B cell (primary cell): ENCODE data around the gene KRTAP12-2. TPM values are rescaled to one million over a fixed set of nuclear protein-coding genes. Genes with fewer than 3 reads are reported as not detected.

Source experiments
- ATAC-seq: fragments of 200-7000 bp; cut with Tn5 transposase; one replicate; pipeline ENCODE4 v1.10.0; 2021; ENCODE audit warnings: low read depth, mild to moderate bottlenecking, moderate number of reproducible peaks, moderate library complexity
- CTCF ChIA-PET: fragments of 350-600 bp; sonication (Branson Sonifier 250); formaldehyde crosslinking; loops from one replicate; lab custom pipeline; 2021; ENCODE audit warnings: antibody characterized with exemption, inconsistent platforms; lab: Charles Lee
- POLR2A ChIA-PET: fragments of 350-600 bp; sonication (Branson Sonifier 250); formaldehyde crosslinking; loops from one replicate; lab custom pipeline; 2021; ENCODE audit warnings: antibody characterized with exemption; lab: Charles Lee
- DNase-seq: peaks from one replicate; pipeline ENCODE4 v3.0.0; 2013
- H2AFZ ChIP-seq: 2 replicates; pipeline ENCODE4 v1.6.1; 2012; ENCODE audit warnings: mild to moderate bottlenecking, low read depth, low read length; ENCODE audit not compliant: insufficient read depth, poor library complexity, severe bottlenecking
- H3K27ac ChIP-seq, 2 donors: 1 replicate in 1 of 2; 2 replicates in 1 of 2; pipeline ENCODE4 v1.5.1; 2012 to 2013; ENCODE audit warnings: low read length in 2 of 2, mild to moderate bottlenecking in 2 of 2, moderate library complexity in 1 of 2
- H3K27me3 ChIP-seq, 4 experiments: fragments of 200-600 bp in 1 of 4; sonication (generic) in 1 of 4; replicated peaks in 1 of 4; 1 replicate in 2 of 4; 2 replicates in 2 of 4; pipeline versions ENCODE4 v1.6.1 to v1.7.0; 2013 to 2016; ENCODE audit warnings: low read length in 3 of 4, mild to moderate bottlenecking in 2 of 4, mixed read lengths in 1 of 4, moderate library complexity in 1 of 4; ENCODE audit not compliant: insufficient read depth in 4 of 4, control insufficient read depth in 3 of 4; ENCODE audit errors: control extremely low read depth in 1 of 4
- H3K36me3 ChIP-seq, 2 experiments: replicated peaks in 1 of 2; 1 replicate in 1 of 2; 2 replicates in 1 of 2; pipeline versions ENCODE4 v1.6.1 to v1.7.1; 2013; ENCODE audit warnings: low read length in 1 of 2; ENCODE audit not compliant: insufficient read depth in 2 of 2, control insufficient read depth in 1 of 2; ENCODE audit errors: control extremely low read depth in 1 of 2, extremely low read depth in 1 of 2
- H3K4me1 ChIP-seq, 2 donors: fragments of 200-600 bp in 1 of 2; sonication (generic) in 1 of 2; 1 replicate in 1 of 2; 2 replicates in 1 of 2; pipeline versions ENCODE4 v1.5.1 to v1.6.1; 2013 to 2017; ENCODE audit warnings: low read length in 2 of 2; ENCODE audit not compliant: control insufficient read depth in 2 of 2, insufficient read depth in 2 of 2
- H3K4me2 ChIP-seq: replicated peaks from 2 replicates; pipeline ENCODE3; 2012; ENCODE audit warnings: mild to moderate bottlenecking, low read depth, low read length; ENCODE audit not compliant: poor library complexity, severe bottlenecking
- H3K4me3 ChIP-seq, 5 experiments: fragments of 200-600 bp in 1 of 5; sonication (generic) in 1 of 5; 1 replicate in 3 of 5; 2 replicates in 2 of 5; pipeline versions ENCODE4 v1.5.1 to v1.7.0; 2011 to 2016; ENCODE audit warnings: low read length in 4 of 5, mild to moderate bottlenecking in 4 of 5, low read depth in 2 of 5, control low read depth in 1 of 5, moderate library complexity in 1 of 5; ENCODE audit not compliant: insufficient read depth in 1 of 5; ENCODE audit errors: control extremely low read depth in 1 of 5, extremely low read depth in 1 of 5
- H3K79me2 ChIP-seq: fragments of 200-600 bp; sonication (generic); one replicate; pipeline ENCODE4 v1.6.0; 2016; ENCODE audit warnings: low read length; ENCODE audit not compliant: control insufficient read depth, insufficient read depth
- H3K9ac ChIP-seq: fragments of 200-600 bp; sonication (generic); 2 replicates; pipeline ENCODE4 v1.6.1; 2017; ENCODE audit warnings: mild to moderate bottlenecking, low read length, moderate library complexity
- H3K9me3 ChIP-seq, 3 donors: one replicate each; pipeline versions ENCODE4 v1.6.1 to v1.7.1; 2013; ENCODE audit warnings: low read length in 2 of 3; ENCODE audit not compliant: control insufficient read depth in 2 of 3, insufficient read depth in 1 of 3; ENCODE audit errors: control extremely low read depth in 1 of 3
- H4K20me1 ChIP-seq: 2 replicates; pipeline ENCODE4 v1.6.0; 2012; ENCODE audit warnings: mild to moderate bottlenecking, low read length; ENCODE audit not compliant: insufficient read depth, control insufficient read depth, poor library complexity, severe bottlenecking
- H3K27ac Mint-ChIP-seq: one replicate; pipeline ENCODE4 v1.8.0; 2021; ENCODE audit warnings: mixed read lengths
- H3K27me3 Mint-ChIP-seq: one replicate; pipeline ENCODE4 v1.8.0; 2021; ENCODE audit warnings: mixed read lengths
- H3K4me1 Mint-ChIP-seq: one replicate; pipeline ENCODE4 v1.8.0; 2021; ENCODE audit warnings: mixed read lengths
- H3K4me3 Mint-ChIP-seq: one replicate; pipeline ENCODE4 v1.8.0; 2021; ENCODE audit warnings: mixed read lengths
- H3K9me3 Mint-ChIP-seq: one replicate; pipeline ENCODE4 v1.8.0; 2022; ENCODE audit warnings: mixed read lengths; ENCODE audit not compliant: insufficient read depth
- EZH2 ChIP-seq: IDR thresholded peaks from 2 replicates; pipeline ENCODE4 v1.6.1; 2012; ENCODE audit warnings: borderline replicate concordance, low read depth, mild to moderate bottlenecking, moderate library complexity, low read length; ENCODE audit not compliant: insufficient read depth, poor library complexity, severe bottlenecking
- WGBS: methylation state at CpG from one replicate; pipeline ENCODE4 v1.1.5; 2013; ENCODE audit warnings: missing lambda C conversion rate; ENCODE audit not compliant: insufficient coverage; 5-methylcytosine and 5-hydroxymethylcytosine counted together
- intact Hi-C: fragments of 100-400 bp; cut with micrococcal nuclease; formaldehyde crosslinking; loops from one replicate; pipeline ENCODE4 v1.10.0; 2022
- polyA plus RNA-seq: library from polyadenylated mRNA; depleted of rRNA; stranded (reverse); fragments of >200 nt; gene quantifications from 2 replicates; pipeline ENCODE4 v1.2.3, GENCODE V29; 2012
- total RNA-seq, 2 donors: library from RNA; stranded (reverse); fragments of 120-200 nt in 1 of 2; gene quantifications; 1 replicate in 1 of 2; 2 replicates in 1 of 2; pipeline versions ENCODE4 v1.2.3 to v1.2.4, GENCODE V29; 2013 to 2022
- TF ChIP-seq, protein P1 (sequence below): fragments of 200-600 bp; IDR thresholded peaks from one replicate; pipeline ENCODE4 v1.8.0; 2022; ENCODE audit warnings: antibody characterized with exemption, mild to moderate bottlenecking

Gene KRTAP12-2
- total and polyA plus RNA-seq, 2 donors (not counting 1 experiment from before 2014, with no cell fraction given), result not detected

GRCh38 chr21:44681152-44681551, 14.4 kb upstream of the KRTAP12-2 start:
- H3K27me3 Mint-ChIP-seq, result peaks cover 50% of the 10 kb centered on the region

DNA sequence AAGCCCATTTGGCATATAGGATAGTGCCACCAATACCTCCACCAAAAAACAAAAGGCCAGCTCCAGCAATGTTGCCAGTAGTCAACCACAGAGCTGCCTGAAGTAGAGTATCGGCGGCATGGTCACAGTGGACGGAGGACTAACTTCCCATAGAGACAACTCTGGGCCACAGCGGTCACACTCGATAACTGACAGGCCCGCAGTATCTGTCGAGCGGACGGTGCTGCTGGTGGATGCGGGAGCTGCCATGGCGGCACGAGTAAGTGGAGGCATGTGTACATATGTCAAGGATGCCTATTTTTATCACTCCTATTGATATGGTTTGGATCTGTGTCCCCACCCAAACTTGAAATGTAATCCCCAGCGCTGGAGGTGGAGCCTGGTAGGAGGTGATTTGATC, 11.2 kb upstream of the KRTAP12-2 start:
- ChIA-PET CTCF (no interaction called here), POLR2A (no interaction called here)
- Mint-ChIP-seq H3K4me1 (no peaks in the 10 kb centered on the region), H3K4me3 (no peak overlapping the region), H3K27ac (no peak overlapping the region), H3K27me3 (peaks cover 47% of the 10 kb centered on the region), H3K9me3 (peaks cover 4% of the 10 kb centered on the region)
- H2AFZ ChIP-seq, result no peak overlapping the region
- no peaks in the 10 kb centered on the region for H4K20me1 ChIP-seq
- intact Hi-C loops, result no loop called here
- H3K9ac ChIP-seq, result no peak overlapping the region
- H3K79me2 ChIP-seq, result no peaks in the 10 kb centered on the region
- no peak overlapping the region for H3K4me3 ChIP-seq
- H3K36me3 ChIP-seq, result no peaks in the 10 kb centered on the region
- no peak for TF ChIP-seq EZH2
- TF ChIP-seq, protein P1, sequence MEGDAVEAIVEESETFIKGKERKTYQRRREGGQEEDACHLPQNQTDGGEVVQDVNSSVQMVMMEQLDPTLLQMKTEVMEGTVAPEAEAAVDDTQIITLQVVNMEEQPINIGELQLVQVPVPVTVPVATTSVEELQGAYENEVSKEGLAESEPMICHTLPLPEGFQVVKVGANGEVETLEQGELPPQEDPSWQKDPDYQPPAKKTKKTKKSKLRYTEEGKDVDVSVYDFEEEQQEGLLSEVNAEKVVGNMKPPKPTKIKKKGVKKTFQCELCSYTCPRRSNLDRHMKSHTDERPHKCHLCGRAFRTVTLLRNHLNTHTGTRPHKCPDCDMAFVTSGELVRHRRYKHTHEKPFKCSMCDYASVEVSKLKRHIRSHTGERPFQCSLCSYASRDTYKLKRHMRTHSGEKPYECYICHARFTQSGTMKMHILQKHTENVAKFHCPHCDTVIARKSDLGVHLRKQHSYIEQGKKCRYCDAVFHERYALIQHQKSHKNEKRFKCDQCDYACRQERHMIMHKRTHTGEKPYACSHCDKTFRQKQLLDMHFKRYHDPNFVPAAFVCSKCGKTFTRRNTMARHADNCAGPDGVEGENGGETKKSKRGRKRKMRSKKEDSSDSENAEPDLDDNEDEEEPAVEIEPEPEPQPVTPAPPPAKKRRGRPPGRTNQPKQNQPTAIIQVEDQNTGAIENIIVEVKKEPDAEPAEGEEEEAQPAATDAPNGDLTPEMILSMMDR, result no peak
- no peak overlapping the region for H3K27ac ChIP-seq
- no peak for DNase-seq
- peaks cover 0 to 8% (median 1%) of the 10 kb centered on the region in 4 experiments for H3K27me3 ChIP-seq
- peaks cover 1 to 4% (median 4%) of the 10 kb centered on the region in 3 donors for H3K9me3 ChIP-seq
- H3K4me2 ChIP-seq, result no peak overlapping the region
- no peaks in the 10 kb centered on the region for H3K4me1 ChIP-seq
- WGBS, result 97% methylated on average over 6 of the region's 13 CpGs
- ATAC-seq, result no peak

More at GRCh38 chr21:44681152-44681551, 14.4 kb upstream of the KRTAP12-2 start:
- H3K27ac Mint-ChIP-seq, result no peak overlapping the region
- H3K27ac ChIP-seq, result no peak overlapping the region
- intact Hi-C loops, result no loop called here
- no peaks in the 10 kb centered on the region for H3K4me1 Mint-ChIP-seq
- WGBS, result 75% methylated on average over 6 of the region's 11 CpGs
- peaks cover 0 to 8% (median 0%) of the 10 kb centered on the region in 3 donors for H3K9me3 ChIP-seq
- no peak overlapping the region for H2AFZ ChIP-seq
- no peak overlapping the region for H3K4me3 Mint-ChIP-seq
- no peaks in the 10 kb centered on the region for H4K20me1 ChIP-seq
- H3K9ac ChIP-seq, result no peak overlapping the region
- H3K9me3 Mint-ChIP-seq, result no peaks in the 10 kb centered on the region
- ChIA-PET POLR2A (no interaction called here), CTCF (no interaction called here)
- H3K4me2 ChIP-seq, result no peak overlapping the region
- H3K79me2 ChIP-seq, result no peaks in the 10 kb centered on the region
- no peaks in the 10 kb centered on the region for H3K36me3 ChIP-seq
- TF ChIP-seq, protein P1, result no peak
- TF ChIP-seq EZH2, result no peak
- no peak for DNase-seq
- no peak for ATAC-seq
- no peaks in the 10 kb centered on the region for H3K4me1 ChIP-seq
- peaks cover 0 to 9% (median 1%) of the 10 kb centered on the region in 4 experiments for H3K27me3 ChIP-seq
- H3K4me3 ChIP-seq, result no peak overlapping the region
